Lower leg skin (tissue), 4 donors: Measurements from ENCODE around the gene KCNA2. TPM values are rescaled to one million over a fixed set of nuclear protein-coding genes. Genes with fewer than 3 reads are reported as not detected.
A peak's percentile ranks its signal among the peaks of the same experiment; 100 is the strongest.

Experiments used
- DNase-seq, 2 donors: peaks; one replicate each; pipeline ENCODE4 v3.0.0-alpha.2; 2019; ENCODE audit warnings: low spot score in 2 of 2
- H3K4me3 ChIP-seq: fragments of 200-600 bp; sonication (generic); 2 replicates; pipeline ENCODE4 v1.5.1; 2017; ENCODE audit warnings: mild to moderate bottlenecking, low read depth; ENCODE audit not compliant: poor library complexity, severe bottlenecking
- CTCF ChIP-seq, 3 donors: fragments of 450-650 bp; IDR thresholded peaks; one replicate each; pipeline ENCODE4 v1.5.1; 2016; ENCODE audit warnings: antibody characterized with exemption in 3 of 3, mild to moderate bottlenecking in 3 of 3, moderate library complexity in 2 of 3
- POLR2A ChIP-seq, 2 donors: fragments of 450-650 bp; IDR thresholded peaks; one replicate each; pipeline ENCODE4 v1.6.1; 2016 to 2017; ENCODE audit warnings: antibody characterized with exemption in 2 of 2, mild to moderate bottlenecking in 1 of 2, moderate library complexity in 1 of 2
- WGBS, 2 donors: methylation state at CpG; one replicate each; pipeline ENCODE4 v1.1.5; 2018; 5-methylcytosine and 5-hydroxymethylcytosine counted together
- intact Hi-C: fragments of 100-400 bp; cut with DNase I; formaldehyde crosslinking; loops from one replicate; pipeline ENCODE4 v1.15.0; 2023; ENCODE audit warnings: low total_unique reads
- total RNA-seq, 4 donors: library from RNA; depleted of rRNA; stranded (reverse); fragments of >200 nt; gene quantifications; one replicate each; pipeline ENCODE4 v1.1.0, GENCODE V29; 2016

Gene KCNA2
- total RNA-seq, 4 donors from 2014 or later: 0.65 to 0.88 TPM; not detected in 2

GRCh38 chr1:110596312-110596711, 9.8 kb downstream of the KCNA2 start:
- H3K4me3 ChIP-seq: no peak overlapping the region
- intact Hi-C loops: no loop called here
- DNase-seq: no peak
- TF ChIP-seq CTCF (IDR thresholded peaks at IDR 0.05) (no peak), POLR2A (IDR thresholded peaks at IDR 0.05) (no peak)
- 82 to 86% methylated on average over 2 of the region's 2 CpGs for WGBS, 2 donors

- H3K4me3 ChIP-seq: no peak overlapping the region
- no peak for DNase-seq
- intact Hi-C loops: no loop called here
- TF ChIP-seq POLR2A (IDR thresholded peaks at IDR 0.05) (no peak), CTCF (IDR thresholded peaks at IDR 0.05) (no peak)
Observed at GRCh38 chr1:110595353-110595710, 10.8 kb downstream of the KCNA2 start.

- intact Hi-C loops: no loop called here
- no peak overlapping the region for H3K4me3 ChIP-seq
- 34 to 36% methylated on average over 7 of the region's 7 CpGs for WGBS, 2 donors
- DNase-seq: no peak
- TF ChIP-seq CTCF (IDR thresholded peaks at IDR 0.05) (no peak), POLR2A (IDR thresholded peaks at IDR 0.05) (no peak)
Observed at GRCh38 chr1:110594456-110595352, 11.5 kb downstream of the KCNA2 start.

DNA sequence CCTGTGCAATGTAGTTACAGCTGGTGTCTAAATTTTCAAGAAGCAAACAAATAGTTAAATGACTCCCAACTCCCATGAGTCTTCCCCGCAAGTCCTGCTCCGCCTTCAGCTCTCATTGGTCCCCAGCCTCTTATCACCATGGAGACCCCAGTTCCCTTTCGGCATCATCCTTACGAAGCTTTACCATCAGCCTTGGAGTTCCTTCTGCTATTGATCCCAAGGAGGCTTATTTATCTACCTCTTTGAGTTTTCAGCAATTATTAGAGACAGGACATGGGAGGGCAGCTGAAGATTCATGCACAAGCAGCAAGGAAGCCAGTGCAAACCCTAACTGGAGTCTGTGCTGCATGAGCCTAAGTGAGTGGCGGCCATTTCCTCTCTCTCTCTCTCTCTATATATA, 12.3 kb downstream of the KCNA2 start:
- TF ChIP-seq CTCF (IDR thresholded peaks at IDR 0.05) (no peak), POLR2A (IDR thresholded peaks at IDR 0.05) (no peak)
- WGBS, 2 donors: 62 to 63% methylated on average over 5 of the region's 5 CpGs
- no peak overlapping the region for H3K4me3 ChIP-seq
- no peak for DNase-seq
- intact Hi-C loops: no loop called here

- no peak for TF ChIP-seq CTCF (IDR thresholded peaks at IDR 0.05)
- no peak for TF ChIP-seq POLR2A (IDR thresholded peaks at IDR 0.05)
- intact Hi-C loops: no loop called here
- DNase-seq: peak in 1 of 2 donors; percentile 50
- WGBS, 2 donors: 74 to 87% methylated on average over 6 of the region's 6 CpGs
- no peak overlapping the region for H3K4me3 ChIP-seq
Observed at GRCh38 chr1:110591956-110592355, 14.2 kb downstream of the KCNA2 start.

GRCh38 chr1:110588991-110589390, 17.2 kb downstream of the KCNA2 start:
- intact Hi-C loops: no loop called here
- H3K4me3 ChIP-seq: no peak overlapping the region
- 74 to 80% methylated on average over 3 of the region's 3 CpGs for whole genome bisulfite sequencing, 2 donors
- DNase-seq: peak in 1 of 2 donors; percentile 61
- no peak for TF ChIP-seq POLR2A (IDR thresholded peaks at IDR 0.05)
- no peak for TF ChIP-seq CTCF (IDR thresholded peaks at IDR 0.05)
